NCI-H526 (cell line): ENCODE results near the gene ORM2.
"Not testable (repeated sequence)": the region's sequence is repeated elsewhere in the genome, so short reads cannot be mapped to it uniquely, and the experiment has no call there.

ENCODE experiments used
- DNase-seq, 2 experiments: peaks; one replicate each; lab custom pipeline; 2025; lab: John Stamatoyannopoulos, UW

Gene ORM2

DNA sequence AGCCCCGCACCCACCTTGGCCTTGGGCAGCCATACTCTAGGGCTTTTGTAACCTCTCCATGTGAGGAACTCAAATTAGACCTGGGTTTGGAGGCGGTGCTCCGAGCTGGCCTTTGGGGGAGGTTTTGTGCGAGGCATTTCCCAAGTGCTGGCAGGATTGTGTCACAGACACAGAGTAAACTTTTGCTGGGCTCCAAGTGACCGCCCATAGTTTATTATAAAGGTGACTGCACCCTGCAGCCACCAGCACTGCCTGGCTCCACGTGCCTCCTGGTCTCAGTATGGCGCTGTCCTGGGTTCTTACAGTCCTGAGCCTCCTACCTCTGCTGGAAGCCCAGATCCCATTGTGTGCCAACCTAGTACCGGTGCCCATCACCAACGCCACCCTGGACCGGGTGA lies at the start of gene ORM2:
Gene ORM2, plus strand, starts transcription at position 245 of the 398 bp plus-strand sequence. Its CDS starts 36 bp downstream, at position 281.
- not testable (repeated sequence) for DNase-seq

DNA sequence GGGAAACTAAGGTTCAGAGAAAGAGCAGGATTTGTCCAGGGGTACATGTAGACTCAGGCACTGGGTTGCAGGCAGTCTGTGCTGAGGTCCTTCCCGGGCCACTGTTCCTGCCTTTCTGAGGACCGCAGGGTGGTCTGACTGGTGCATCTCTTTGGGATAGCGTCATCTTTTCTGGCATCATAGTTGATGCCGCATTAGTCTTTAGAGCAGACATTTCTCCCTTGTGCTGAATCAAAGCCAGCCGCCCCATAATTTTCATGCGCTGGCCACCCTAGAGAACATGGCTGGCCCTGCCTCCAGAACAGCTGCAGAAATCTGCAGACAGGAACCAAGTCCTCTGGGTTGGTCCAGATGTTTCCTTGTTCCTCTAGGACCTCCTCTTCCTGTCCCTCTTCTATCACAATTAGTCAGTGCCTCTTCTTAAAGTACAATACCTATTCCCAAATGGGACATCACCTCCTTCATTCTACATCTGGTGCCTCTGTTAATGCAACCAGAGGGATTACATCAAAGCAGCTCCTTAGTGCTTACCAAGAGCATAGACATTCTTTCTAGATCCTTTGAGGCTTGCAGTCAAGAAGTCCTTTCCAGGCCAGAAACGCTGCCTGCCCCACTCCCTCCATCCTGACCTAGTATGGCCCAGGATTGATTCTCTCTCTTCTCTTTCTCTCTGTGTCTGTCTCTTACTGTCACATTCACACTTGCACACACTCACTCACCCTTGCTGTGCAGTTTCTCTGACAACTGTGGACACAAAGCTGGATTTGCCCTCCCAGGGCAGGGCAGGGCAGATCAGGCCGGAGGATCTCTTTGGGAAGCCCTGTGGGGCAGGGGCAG lies 48.8 kb upstream of the ORM2 start:
- no peak for DNase-seq

DNA sequence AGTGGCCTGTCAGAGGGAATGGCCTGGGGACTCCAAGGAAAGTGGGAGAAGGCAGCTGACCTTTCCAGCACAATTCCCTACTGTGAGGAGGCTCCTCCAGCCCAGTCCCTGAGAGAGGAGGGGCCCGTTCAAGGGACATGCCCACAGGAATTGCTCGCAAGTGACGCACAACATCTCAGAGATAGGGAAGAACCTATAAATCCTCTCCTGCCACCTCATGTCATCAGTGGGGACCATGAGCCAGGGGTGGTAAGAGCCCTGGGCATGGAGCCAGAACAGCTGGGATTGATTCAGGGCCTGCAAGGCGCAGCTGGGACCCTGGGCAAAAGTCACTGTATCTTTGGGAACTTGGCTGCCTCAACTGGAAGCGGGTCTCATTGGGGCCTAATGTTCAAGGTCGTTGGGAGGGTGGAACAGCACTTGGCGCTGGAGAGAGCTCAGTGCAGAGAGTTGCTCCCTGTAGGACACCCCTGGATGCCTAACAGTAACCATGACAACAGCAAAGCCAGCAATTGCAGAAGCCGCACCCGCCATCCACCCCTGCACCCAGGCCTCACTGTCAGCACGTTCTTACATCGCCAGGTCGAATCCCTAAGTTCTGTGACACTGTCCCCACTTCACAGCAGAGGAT lies 48.1 kb upstream of the ORM2 start:
- DNase-seq, result no peak

DNA sequence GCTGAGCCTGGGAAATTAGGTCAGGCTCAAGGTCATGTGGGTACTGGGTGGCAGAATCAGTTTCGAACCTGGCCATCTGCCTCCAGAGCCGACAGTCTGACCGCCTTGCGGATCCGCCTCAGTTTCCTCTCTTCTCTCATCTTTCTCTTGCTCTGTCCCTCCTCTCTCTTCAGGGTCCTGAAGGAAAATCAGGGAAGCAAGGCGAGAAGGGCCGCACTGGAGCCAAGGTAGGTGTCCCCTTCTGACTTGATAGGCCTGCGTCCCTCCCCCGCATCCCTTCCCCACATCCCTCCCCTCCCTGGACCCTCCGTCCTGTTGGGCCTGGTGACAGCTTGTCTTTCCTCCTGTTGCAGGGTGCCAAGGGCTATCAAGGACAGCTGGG lies 47.6 kb upstream of the ORM2 start:
- no peak for DNase-seq

DNA sequence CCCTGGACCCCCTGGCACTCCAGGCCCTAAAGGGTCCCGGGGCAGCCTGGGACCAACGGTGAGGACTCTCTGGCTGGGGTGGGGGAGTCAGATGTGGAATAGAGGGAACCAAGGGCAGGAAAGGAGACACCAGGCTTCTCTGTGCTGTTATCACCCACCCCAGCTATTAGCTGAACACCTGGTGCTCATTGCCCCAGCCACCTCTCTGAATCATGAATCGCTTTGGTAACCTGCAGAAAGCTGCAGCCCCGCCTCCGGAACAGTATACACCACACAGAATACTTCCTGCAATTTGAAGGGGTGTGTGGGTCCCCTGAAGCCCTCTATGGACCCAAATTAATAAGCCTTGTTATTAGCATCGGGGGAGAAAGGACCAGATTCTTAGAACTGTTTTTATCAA lies 47.2 kb upstream of the ORM2 start:
- no peak for DNase-seq

DNA sequence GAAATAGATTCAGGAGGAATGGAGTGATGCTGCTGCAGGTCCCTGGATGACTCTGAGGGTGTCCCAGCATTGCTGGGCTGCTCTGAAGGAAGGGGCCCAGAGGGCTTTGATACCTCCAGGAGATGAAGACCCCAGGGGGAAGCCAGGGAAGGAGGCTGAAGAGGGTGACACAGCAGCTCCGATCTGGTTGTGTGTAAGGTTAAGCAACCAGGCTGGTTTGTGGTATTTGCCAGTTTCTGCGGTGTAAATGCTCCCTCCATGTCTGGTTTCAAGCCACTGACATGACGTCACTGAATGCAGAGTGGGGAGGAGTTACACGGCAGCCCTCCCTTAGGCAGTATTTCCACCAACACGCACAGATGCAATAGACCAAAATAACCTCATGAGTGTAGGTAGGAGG lies 46.7 kb upstream of the ORM2 start:
- no peak for DNase-seq

DNA sequence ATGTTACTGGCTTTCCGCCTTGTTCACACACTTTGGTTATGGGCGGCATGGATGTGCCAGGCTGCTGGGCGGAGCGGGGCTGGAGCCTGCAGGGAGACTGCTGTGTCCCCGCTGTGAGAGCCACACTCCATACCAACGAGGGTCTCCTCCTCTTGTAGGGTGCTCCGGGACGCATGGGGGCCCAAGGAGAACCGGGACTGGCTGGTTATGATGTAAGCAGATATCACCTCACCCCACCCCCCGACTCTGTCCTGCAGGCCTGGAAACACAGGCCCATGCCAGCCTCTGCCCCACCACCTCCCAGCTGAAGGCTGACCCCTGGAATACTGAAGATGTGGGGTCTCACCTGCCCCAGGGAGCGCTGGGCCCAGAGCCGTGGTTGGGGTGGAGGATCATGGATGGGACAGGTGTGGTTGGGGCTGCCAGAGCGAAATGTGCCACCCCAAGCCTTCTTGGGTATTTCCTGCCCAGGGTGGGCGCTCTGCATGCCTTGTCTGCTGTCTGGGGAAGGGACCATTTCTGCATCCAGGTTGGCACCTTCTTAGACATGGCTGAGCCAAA lies 46.0 kb upstream of the ORM2 start:
- DNase-seq, result no peak

DNA sequence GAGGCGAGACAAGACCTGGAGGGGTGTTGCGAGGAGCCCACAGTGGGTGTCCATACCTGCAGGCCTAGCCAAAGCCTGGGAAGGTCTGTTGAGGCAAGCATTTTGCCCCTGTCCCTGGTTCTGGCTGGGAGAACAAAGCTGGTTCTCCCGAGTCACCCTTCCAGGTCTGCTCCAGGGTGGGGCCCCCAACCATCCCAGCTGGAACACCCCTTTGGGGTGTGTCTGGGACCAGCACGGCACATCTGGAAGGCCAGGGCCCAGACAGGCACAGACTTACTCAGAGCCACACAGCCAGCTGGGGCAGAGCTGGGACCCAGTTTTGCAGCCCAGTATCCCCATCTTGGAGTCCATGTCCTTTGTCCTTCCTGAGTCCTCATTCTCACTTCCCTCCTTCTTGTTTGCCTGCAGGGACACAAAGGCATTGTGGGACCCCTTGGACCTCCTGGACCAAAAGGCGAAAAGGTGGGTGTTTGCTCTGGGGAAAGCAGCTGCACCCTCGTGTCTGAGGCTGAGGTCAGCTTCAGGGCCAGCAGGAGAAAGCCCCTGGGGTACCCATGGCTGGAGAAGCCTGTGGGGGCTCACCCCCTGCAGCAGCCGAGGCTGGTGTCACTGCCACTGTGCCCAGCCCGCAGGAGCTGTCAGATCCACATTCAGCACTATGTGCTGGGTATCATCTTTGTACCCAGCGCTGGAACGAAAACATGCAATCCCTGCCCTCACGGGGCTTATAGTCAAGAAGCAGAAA lies 45.2 kb upstream of the ORM2 start:
- no peak for DNase-seq

DNA sequence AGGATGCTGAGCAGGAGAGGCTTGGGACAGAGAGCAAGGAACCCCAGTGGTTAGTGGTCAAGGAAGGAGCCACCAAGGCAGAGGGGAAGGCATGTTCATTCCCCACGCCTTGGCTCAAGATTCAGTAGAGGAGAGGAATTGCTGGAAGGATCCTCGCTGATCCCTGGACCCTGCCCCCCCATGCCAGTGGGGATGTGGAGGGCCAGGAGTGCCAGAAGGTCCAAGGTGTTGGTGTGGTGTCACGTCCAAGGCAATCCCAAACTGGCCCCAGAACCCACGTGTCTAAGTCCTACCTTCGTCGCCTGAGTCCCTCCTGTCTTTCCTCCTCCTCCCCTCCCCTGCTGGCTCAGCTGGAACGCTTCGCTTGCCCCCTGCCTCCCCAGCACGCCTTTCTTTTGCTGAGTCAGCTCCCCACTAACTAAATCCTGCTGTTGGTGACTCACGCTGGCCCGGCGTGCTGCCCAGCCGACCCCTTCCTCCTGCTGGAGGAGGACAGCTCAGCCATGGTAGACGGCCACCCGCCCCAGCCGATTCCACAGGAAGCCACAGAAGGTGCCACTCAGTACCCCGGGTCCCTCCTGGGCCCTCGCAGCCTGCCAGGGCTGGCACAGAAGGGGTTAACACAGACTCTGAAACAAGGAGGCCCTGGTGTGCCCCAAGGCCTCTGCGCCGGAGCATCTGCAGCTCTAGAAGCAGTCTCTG lies 44.4 kb upstream of the ORM2 start:
- no peak for DNase-seq

DNA sequence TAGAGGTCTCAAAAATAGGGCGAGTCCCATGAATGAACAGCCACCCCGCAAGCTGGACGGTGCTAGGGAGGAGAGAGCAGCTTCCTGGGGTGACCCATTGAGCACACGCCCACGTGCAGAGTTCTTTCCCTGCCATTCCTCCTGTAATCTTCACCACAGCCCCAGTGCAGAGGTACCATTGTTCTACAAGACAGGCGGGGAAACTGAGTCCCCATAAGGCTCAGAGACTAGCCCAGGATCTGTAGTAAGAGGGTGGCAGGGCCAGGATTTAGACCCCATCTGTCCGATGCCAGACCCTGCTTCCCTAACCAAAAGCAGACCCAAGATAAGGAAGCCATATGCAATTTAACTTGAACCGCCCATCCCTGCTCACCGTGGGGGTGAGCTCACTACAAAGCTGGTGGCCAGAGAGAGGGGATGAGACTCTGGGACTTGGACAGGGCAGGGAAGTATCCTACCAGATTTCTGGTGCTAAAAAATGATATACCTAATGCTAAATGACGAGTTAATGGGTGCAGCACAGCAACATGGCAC lies 43.5 kb upstream of the ORM2 start:
- no peak for DNase-seq

DNA sequence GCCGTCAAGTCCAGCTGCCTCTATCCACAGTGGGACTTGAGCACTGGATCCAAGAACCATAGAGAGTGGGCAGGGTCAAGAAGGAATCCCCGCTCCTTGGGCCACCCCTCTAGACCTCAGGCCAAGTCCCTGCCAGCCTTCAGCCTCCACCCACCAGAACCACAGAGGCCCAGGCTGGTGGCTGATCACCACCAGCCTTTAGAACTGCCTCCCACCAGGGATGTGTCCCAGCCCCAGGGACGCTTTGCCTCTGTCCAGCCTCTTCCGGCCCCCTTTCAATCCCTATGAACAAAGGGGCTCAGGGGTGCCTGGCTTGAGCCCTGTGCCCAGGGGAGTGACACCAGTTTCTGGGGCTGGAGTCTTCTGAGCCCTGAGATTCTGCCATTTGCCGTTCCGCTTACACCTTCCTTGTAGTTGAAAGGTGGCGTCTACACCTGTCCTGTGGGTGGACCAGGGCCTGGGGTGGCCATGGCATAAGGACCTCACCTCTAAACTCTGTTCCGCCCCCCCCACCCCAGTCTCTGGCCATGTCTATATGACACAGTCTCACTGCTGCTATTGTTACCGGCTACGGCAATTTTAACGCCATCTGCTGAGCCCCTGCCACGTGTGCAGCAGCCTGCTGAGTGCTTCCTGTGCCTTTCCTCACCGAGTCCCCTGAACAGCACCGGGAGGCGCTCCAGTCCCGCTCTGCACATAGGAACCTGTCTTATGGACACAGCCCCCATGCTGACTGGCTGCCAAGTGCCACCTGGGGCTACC lies 42.5 kb upstream of the ORM2 start:
- DNase-seq, result no peak

DNA sequence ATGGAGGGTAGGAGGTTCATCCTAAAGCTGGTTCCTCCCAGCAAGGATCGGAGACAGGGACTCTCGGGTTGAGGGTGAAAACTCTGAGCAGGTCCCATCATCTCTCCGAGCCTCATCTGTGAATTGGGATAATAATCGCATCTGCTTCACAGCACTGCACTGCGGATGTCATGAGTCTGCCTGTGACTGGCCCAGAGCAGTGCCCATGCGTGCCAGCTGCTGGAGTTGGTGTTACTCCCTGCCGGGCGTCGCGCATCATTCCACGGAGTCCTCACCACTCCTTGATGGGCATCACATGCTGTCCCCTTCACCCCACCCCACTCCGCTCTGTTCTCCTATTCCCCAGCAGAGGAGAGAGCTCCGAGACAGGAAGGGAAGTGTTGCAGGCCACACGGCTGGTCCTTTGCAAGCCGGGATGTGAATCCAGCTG lies 41.9 kb upstream of the ORM2 start:
- no peak for DNase-seq

DNA sequence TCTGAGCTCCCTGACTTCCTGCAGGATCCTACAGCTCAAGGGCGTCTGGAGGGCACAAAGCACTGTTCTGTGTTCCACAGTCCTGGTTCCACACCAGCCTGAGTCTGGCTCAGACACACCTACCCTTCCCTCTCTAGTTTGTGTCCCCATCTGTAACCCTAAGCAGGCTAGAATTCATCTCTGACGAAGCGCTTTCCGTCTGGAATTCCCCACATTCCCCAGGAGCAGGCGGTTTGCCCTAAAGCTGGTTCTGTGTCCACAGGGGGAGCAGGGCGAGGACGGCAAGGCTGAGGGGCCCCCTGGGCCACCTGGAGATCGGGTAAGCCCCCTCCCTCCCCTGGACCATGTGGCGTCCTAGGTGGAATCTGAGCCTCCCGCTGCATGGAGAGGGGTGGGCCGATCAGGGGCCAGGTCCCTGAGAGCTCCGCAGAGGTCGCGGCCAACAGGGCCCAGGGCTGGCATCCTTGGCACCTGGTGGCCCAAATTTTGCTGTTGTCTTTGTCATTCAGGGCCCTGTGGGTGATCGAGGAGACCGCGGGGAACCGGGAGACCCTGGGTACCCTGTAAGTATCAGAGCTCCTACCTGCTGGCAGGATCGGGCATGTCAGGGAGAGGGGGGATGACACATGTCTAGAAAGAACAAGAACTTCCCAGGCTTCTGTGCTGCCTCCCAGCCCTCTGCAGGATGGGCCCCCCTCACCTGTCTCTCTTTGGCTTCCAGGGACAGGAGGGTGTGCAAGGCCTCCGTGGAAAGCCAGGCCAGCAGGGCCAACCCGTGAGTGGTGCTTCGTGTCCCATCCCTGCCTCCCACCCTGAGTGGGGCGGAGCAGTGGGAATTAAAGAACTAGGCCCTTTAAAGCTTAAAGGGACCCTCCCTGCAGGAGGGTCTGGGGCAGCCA lies 41.2 kb upstream of the ORM2 start:
- DNase-seq, result no peak

DNA sequence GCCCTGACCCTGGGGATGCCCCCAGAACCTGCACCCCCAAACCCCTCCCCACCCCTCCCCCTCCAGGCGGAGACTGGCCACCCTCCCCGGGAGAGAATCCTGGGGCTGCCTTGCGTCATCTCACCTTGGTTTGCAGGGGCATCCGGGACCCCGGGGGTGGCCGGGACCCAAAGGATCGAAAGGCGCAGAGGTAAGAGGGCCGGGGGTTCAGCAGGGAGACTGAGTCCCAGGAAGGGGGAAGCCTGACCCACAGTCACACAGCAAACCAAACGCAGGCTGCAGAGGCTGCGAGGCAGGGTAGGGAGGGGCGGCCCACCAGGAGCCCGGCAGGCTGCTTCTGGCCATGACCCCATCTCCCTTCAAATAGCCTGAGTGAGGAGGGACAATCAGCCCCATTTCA lies 40.6 kb upstream of the ORM2 start:
- no peak for DNase-seq

DNA sequence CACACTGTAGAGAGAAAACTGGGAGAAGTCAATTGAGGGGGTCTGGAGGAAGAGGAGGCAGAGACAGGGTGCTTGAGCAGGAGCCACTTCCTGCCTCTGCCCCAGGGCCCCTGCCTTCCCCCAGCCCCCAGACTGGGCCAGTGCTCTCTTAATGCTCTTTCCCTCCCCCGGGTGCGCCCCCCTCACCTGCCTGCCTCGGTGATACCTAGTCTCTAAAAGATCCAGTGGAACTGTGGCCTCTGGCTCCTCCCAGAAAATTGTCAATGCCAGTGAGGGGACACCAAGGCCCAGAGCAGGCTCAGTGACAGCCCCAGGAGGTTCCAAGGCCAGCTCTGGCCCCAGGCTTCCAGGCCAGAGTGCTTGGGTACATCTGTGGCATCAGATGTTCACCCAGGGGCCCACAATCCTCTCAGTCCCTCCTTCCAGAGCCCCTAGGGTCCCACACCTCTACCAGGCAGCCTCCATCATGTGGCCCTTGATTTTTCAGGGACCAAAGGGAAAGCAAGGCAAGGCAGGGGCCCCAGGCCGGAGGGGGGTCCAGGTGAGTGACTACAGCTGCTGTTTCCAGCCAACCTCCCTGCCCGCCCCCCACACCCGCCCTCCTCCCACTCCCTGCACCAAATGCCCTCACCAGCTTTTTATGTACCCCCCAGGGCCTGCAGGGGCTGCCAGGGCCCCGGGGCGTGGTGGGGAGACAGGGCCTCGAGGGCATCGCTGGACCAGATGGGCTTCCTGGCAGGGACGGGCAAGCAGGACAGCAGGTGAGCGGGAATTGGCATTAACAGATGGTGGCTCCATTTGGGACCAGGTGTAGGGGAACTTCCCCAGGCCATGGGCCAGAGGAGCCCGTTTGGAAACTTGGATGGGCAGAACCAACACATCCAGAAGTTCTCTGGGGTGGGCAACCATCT lies 39.8 kb upstream of the ORM2 start:
- no peak for DNase-seq

DNA sequence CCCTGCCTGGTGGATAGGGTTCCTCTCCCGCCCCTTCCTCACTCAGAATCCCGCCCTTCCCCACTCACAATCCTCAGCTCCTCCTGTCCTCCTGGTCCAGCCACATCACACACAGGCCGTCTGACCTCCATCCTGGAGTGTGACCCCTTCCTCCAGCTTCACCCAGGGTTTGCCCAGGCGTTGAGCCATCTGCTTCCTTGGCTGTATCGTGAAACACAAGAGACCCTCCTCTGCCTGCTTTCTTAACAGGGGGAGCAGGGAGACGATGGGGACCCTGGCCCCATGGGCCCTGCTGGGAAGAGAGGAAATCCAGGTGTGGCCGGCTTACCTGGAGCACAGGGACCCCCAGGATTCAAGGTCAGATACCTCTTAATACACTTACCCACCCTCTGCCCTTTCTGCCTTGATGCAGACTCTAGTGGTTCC lies 39.1 kb upstream of the ORM2 start:
- DNase-seq, result no peak

DNA sequence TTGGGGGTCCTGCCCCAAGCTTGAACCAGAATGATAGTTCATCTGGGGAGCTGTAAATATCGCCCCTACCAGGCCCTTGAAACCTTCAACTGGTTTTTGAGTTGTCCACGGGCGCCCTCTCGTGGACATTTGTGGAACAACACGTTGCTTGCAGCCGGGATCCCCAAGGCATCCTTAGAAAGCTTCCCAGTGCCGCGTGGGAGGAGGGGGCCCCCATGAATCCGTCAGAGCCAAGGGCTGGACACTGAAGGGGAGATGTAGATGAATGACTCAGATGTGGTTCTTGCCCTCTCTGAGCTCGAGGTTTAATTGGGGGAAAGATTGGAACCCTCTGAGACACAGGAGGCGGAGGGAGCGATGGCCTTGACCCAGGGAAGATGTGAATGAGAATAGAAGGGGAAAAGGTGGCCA lies 38.6 kb upstream of the ORM2 start:
- DNase-seq, result peak; percentile 23 to 59

DNA sequence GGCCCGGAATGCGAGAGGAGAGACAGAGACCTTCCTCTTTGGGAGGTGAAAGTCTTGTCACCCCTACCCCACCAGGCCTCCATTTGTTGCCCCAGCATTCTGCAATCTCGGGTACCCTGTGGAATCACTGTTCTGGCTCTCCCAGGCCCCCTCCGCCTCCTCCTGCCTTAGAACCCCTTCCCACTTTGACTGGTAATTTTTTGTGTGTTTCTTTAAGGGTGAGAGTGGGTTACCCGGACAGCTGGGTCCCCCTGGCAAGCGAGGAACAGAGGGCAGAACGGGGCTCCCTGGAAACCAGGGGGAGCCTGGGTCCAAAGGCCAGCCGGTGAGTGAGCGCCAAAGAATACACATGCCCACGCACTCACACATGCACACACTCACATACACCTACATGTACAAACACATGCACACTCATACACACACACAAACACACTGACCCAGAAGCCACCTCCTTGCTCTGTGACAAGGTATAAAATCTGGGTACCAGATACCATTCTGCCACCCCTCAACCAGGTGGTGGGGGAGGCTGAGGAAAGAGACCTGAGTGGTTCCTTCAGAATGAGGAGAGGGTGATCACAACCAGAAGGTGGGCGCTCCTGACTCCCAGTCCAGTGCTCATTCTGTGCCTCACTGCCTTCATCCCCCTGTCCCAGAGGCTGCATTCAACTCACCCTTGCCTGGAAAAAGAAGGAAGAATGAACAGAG lies 37.6 kb upstream of the ORM2 start:
- no peak for DNase-seq
